ENCODE measurements around the gene GRIA3.
"Not testable (repeated sequence)": the region's sequence is repeated elsewhere in the genome, so short reads cannot be mapped to it uniquely, and the experiment has no call there.

GRIA3 gene

DNA sequence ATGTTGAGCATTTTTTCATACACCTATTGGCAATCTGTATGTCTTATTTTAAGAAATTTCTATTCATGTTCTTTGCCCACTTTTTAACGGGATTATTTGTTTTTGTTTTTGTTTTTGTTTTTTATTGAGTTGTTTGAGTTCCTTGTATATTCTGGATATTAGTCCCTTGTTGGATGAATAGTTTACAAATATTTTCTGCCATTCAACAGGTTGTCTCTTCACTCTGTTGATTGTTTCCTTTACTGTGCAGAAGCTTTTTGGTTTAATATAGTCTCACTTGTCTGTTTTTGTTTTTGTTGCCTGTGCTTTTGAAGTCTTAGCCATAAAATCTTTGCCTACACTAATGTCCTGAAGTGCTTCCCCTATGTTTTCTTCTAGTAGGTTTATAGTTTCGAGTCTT is 202.1 kb downstream of the GRIA3 start:
- not testable (repeated sequence) for DNase-seq

DNA sequence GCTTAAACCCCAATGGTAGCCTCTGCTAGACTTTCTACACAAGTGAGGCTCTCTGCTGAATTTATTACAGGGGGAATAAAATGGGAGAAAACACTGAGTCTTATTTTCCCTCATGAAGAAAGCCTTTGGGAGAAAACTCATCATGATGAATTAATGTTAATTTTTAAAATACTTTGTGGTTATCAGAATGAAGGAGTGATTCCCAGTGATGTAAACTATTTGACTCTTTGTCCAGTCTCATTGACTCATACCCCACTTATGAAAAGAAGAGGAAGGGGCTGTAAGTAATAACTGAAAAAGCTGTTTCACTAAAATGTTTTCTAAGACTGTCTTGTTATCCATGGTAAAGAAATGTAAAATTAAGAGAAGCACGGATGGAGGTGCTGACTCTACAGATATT is 208.8 kb downstream of the GRIA3 start:
- no peak for DNase-seq

DNA sequence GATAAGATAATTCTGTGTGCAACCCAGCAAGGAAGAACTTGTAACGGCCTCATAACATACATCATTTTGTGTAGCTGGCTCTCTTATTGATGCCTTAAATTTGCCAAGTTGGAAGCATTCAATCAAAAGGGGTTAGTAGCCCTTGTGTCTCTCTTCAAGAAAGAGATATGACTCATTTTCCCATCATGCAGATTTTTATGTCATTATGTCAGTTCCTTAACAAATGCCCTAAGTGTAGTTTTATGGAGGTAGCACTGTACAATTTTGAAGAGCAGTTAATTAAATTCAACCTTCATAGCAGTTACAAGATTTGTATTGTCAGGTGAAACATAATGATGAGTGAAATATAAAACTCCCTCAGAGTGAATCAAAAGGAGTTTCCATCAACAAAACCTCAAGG is 215.6 kb downstream of the GRIA3 start:
- no peak for DNase-seq

DNA sequence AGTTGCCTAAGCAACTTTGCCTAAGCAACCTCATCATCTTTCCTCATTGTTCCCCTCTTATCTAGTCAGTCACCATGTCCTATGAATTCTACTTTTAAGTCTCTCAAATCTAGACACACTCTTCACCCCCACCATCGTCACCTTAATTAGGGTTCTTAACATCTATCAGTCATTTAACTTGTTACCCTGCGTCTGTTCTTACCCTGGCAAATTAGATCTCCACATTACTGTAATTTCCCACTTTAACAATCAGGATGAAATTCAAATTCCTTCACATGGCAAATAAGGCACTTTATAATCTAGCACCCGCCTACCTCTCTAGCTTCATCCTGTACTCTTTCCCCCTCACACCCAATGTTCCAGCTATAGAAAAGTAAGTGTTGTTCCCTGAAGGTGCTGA is 221.2 kb downstream of the GRIA3 start:
- no peak for DNase-seq

DNA sequence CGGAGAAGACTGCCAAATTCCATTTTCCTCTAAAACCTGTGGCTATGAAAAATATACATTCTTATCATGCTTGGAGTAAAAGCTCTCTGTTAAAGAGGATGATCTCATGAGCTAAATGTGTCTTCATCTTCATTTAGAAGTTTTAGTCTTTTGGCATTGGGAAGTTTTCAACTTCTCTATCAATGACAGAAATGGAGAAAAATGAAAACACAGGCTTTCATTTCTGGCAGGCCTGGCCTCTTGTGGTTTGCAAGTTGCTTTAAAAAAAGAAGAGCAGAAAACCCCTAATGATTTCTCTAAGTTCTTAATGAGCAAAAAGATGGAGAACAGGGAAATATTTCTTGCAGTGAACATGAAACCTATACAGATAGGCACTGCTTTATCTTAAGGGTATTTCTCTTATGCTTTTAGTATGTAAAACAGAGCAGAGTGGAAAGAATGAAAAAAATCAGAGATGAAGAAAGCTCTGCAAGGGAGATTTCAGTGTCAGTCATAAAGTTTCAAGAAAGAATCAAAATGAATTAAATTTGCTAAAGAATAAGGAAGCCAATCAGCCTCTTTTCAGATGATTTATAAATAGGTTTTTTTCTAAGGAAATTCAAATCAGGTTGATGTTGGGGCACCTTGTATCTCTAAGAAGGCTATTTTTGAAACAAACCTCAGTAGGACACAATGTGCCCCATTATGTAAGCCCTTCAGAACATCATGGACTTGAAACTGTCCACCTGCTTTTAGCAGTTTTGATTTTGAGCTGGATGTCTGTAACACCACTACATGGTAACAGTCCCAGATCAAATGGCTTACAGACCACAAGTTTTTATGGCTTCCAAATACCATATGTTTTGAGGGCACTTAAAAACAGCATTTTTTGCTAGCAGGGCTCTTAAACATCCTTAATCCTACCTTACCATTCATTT is 225.0 kb downstream of the GRIA3 start:
- no peak for DNase-seq

DNA sequence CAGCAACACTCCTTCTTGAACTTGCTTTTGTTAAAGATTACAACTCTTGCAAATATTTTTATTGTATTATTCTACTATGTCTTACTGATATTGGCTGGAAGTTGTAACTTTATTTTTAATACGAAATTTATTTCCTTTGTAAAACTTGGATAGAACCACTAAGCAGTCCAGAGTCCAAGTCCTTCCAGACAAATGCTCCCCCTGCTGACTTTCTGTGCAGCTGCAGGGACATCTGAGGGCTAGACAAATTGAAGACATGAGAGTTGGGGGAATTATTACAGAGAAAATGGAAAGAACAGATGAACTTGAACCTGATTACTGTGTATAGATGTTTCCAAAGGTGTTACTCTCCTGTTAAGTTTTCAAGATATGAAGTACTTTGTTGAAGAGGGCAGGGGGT is 238.8 kb downstream of the GRIA3 start:
- no peak for DNase-seq

DNA sequence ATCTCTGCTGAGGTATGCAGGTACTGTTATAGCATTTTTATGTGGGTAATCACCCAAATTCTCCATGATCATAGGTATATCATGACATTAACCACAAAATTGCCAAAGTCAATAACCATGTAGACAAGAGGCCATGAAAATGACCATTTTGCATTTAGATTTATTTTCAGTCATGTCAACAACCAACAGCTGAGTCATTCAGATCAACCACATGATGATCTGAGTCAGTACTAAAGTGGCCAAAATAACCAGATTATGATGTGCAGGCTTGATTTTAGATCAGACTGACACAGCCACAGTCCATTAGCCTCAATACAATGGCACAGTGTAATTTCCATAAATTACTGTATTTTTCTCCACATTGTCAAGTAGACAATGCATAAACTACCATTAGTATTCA is 240.5 kb downstream of the GRIA3 start:
- DNase-seq = no peak

DNA sequence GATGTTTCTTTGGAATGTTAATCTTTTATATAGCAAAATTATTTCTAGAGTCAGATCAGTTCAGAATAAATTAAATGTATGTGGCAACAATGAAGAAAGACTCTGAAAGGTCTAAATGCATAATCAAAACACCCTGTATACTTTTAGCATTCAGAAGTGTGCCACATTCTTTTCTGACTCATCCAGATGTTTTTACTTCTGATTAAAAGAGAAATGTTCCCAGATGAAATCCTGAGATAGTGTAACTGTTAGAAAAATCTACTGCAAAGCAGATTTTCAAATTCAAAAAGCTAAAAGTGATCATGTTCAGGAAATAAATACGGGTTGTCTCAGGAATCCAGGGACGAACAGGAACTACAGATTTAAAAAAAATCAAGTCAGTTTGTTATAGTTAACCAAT is 241.4 kb downstream of the GRIA3 start:
- no peak for DNase-seq

DNA sequence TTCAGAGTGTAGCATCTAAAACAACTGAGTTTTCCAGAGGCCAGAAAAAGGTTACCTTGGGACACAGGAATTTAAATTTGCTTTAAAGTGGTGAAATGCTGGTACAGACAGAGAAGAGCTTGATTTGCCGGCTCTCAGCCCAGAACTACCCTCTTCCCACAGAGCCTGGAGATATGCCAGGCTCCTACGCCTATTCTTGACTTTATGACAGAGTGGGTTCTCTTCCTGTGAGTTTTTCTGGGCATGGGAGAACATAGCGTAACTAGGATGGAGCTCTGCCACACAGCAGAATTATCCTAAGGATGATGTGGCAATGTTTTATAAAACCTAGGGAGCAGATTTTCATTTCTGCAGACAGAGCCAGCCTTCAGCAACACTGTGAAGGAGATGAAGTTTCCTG is 241.8 kb downstream of the GRIA3 start:
- no peak for DNase-seq

DNA sequence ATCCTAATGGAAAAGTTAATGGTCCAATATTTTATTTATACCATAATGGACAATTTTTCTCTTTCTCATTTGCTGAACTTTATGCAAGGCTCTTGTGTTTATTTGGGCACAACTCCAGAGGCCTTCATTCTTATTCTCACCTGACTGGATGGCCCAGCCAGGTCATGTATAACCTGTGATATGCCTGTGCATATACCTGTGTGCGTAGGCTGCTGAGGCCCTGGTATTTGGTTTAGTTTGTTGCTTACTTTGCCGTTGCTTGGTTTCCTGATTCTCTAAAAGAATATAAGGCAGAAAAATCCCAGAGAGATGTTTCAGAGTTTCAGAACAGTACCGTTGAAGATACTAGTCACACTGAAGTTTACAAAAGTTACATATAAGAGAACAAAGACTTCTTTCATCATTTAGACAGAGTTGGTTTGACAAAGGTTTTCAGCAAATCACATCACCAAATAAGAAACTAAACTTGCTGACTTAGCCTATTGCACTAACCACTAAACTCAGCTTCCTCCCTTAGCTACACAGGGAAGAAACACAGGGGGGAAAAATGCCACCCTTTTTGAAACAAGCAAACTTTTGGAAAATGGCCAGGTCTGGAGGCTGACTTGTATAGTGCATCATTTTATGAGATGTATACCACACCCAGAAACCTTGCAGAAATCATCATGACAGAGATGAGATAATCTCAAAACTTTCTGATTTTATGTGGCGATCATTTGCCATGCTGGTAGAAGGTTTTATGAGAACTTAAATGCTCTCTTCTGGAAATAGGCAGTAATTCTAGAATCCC is 248.5 kb downstream of the GRIA3 start:
- no peak for DNase-seq

DNA sequence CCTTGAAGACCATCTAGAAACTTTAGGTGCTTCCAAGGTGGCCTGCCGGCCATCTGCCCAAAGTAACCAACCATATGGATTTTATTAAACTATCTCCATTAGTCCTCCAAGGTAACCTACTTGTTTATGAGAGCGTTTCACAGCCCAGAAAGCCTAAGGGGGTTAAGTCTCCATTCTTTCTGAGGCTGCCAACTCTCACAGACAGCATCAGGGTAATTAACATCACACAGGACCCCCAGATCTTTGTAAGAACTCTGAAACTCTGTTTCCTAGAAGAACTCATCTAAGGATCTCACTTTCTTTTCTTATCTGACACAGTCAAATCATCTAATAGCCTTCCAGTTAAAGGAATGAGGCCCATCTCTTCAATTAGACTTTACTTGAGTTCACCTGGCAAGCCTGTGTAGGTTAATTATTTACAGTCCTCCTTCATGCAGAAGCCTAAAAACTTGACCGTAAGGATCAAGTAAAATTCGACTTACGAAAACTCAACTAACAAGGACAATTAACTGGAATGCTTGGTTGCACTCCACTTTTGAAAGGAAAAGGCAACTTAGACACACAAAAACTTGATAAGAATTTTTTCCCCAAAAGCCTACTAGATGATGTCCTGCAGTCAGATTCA is 252.5 kb downstream of the GRIA3 start:
- DNase-seq = no peak

DNA sequence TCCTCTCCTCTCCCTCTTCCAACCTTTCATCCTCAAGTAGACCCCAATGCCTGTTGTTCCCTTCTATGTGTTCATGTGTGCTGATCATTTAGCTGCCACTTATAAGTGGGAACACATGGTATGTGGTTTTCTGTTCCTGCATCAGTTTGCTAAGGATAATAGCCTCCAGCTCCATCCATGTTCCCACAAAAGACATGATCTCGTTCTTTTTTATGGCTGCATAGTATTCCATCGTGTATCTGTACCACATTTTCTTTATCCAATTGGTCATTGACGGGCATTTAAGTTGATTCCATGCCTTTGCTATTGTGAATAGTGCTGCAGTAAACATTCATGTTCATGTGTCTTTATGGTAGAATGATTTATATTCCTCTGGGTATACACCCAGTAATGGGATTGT is 255.8 kb downstream of the GRIA3 start:
- not testable (repeated sequence) for DNase-seq

DNA sequence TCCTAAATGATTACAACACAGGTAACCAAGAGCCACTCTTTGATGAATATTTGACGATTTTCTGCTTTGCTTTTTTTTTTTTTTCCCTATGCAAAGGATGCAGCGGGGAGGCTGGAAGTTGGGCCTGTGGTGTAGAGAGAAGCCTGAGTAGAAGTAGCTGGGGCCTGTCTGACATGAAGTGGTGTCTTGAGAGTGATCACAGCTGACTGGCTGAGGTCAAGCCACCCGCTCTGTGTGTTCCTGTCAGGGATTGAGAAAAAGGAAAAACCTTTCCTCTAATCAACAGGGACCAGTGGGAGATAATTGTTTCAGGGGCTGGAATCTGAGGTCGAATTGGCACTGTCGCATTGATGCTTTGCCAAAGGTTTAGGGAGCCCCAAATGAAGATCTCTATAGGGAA is 258.7 kb downstream of the GRIA3 start:
- DNase-seq = no peak

DNA sequence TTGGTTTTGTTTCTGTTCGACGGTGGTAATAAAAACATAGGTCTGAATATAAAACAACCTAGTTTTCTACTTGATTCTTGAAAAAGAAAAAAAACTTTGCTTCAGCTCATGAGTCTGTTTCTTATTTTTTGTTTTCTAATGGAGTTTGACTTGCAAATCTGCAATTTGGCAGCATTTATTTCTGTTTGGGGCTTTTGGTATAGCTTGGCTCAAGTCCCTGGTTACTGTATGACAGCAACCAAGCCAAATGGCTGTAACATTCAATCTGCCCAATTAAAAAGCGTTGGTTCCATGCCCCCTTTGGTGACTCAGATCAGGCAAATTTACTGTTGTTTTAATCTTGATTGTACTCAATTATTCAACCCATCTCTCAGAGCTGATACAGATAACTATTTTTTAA is 263.4 kb downstream of the GRIA3 start:
- no peak for DNase-seq

DNA sequence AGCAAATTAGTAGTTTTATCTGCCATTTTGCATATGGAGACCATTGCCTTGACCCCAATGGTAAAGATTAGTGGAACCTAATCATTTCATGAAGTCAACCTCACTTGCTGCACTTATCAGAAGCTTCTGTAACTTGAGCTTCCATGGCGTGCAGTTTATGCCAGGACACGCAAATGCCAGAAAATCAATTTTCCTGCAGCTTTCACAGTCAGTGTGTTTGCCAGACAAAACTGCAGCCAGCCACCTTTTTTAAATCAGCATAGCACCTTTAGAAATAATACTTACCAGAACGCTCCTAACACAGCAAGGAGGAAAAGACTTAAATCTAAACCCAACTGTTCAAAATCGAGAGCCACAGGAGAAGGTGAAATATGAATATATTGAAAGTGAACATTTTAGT is 265.3 kb downstream of the GRIA3 start:
- DNase-seq = no peak

DNA sequence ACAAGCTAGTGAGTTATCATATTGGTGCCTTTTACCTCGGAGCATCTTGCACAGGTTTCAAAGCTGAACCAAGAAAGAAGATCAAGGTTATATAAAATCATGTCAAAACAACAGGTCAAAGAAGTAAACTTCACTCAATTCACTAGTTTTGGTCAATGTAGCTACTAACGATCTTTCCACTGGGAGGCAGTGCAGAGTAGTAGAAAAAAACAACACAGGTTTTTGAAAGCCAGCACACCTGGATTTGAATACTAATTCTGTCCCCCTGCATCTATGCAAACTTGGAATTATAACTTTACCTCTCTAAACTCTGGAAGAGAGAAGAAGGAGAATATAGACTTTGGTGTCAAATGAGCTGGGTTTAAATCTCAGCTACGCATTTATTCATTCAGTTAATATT is 266.1 kb downstream of the GRIA3 start:
- no peak for DNase-seq

DNA sequence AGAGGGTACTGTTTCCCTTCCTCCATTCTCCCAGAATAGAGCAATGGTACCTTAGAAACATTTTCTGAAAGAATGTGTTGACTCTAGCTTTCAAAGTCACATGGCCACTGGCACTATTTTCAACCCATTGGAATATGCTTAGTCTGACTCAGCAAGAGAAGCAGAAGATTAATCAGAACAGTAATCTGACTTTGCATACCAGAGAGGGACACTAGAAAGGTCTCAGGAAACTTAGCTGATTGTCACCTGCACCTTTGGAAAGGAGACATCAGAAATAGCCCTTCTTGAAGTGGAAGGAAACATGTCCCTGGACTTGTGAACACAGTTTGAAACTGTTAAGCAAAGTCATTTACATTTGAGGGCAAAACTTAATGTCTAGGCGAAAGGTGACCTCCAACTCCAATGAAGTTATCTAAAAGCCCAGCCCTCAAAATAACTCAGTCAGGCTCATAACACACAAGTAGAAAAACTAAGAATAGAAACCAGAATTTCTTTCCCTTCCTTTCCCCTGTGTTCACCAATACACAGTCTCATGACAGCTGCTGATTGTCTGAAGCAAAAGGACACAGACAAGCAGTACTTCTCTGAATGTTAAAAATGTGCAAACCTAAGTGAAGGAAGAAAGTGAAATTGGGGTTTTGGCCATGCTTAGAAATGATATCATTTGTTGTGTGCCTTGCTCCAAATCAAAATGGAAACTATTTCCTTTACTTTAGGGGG is 270.8 kb downstream of the GRIA3 start:
- DNase-seq = no peak

DNA sequence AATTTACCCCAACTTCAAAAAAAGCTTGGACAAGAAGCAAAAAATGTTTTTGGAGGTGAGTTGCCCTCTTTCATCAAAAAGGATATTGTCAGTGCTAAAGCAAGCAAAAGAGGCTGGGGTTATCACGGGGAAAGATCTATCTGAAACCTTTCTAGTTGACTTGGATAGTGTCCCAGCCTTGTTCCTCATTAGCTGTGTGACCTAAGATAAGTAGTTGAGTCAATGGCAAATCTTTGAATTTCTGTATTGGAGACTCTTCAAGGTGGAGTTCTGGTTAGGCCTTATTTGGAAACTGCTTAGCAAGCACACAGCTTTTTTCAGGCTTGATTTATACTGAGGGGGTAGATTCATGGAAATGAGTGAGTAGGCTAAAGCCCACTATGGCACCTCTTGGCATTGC is 271.6 kb downstream of the GRIA3 start:
- DNase-seq = no peak

DNA sequence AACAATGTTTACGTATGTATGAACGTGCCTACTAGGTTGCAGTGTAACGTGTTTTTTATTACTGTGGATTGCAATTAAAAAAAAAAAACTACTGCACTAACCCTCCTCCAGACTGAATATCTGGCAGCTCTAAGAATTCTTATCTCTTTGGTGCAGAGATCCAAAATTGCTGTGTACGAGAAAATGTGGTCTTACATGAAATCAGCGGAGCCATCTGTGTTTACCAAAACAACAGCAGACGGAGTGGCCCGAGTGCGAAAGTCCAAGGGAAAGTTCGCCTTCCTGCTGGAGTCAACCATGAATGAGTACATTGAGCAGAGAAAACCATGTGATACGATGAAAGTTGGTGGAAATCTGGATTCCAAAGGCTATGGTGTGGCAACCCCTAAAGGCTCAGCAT is 280.6 kb downstream of the GRIA3 start:
- no peak for DNase-seq

DNA sequence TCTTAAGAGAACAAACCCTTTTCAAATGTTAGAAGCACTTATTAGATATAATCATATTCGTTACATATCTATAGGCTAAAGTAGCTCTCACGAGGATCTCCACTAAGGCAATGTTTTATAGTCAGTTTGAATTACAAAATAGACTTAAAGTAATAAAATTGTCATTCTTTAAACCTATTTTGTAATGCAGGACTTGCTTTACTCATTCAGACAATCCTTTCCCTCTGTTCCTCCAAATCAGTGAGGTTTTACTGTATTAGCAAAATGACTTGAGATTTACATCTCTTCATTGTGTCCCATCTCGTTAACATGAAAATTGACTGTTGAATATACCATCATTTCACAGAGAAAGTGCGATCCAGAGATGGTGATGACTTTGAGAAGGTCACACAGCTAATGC is 284.4 kb downstream of the GRIA3 start:
- DNase-seq = no peak

DNA sequence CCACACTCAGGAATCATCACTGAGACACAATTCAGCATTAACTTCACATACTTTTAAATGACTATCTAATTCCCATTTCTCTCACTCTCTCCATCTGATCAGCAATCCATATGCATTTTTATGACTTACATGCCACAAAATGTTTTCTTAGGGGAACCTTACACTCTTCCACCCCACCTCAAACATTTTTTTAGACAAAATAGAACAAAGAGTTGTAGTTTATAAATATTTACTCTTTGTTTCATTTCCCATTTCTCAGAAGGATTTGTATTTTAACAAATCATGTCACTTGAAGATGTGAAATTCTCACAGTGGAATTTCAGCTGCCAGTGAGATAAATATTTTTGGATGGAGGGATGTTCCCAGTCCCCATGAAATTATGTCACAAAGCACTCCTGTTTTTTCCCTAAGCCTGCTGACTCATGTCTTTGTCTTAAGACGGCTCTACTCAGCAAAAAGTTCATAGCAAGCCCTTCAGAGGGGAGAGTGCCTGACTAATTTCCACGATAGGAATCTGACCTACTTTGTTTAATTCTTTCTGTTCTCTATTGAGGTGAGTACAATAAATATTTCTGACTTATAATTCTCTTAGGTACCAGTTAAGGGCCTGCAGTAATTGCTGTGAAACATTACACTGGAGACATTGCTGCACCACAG is 291.1 kb downstream of the GRIA3 start:
- DNase-seq = no peak

DNA sequence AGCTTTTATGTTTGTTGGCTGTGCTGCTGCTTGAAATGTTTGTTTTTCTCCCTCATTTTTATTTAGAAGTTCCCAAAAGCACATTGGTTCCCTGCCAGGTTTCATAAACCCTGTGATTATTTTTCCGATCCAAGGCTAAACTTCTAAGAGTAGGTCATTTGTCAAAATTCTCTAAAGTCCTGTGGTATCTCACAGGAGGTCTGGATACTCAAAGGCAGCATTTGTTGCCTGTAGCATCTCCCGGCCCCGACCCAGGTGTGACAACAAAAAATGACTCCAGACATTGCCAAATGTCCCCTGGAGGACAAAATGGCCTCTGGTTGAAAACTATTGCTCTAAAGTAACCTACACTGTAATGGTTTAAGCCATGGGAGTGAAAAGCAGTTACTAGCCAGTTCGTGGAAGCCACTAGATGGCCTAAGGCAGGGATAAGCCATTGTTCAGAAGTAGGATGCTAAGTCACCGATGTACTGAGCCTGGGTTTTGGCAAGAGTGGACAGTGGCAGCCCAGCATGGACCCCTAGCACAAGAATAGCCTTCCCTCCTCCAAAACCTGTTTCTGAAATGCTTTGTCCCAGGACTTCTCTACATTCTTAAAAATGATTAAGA is 292.6 kb downstream of the GRIA3 start:
- no peak for DNase-seq

Measured in NCI-H510A (cell line).